ENCODE results near the gene GPD1. TPM values are rescaled to one million over a fixed set of nuclear protein-coding genes. Genes with fewer than 3 reads are reported as not detected.
"Not testable (repeated sequence)": the region's sequence is repeated elsewhere in the genome, so short reads cannot be mapped to it uniquely, and the experiment has no call there.

The GPD1 gene
- total and polyA plus RNA-seq, 9 of the 15 experiments (the other 6 are each of a cell fraction or from before 2014, with no cell fraction given): 0.13 to 1.00 (median 0.55) TPM

GRCh38 chr12:50154947-50155346 lies 51.1 kb downstream of the GPD1 start:
- POLR2A ChIA-PET: interaction anchor here (1.5 kb wide), 1 partner anchor 12 kb away, joined by 4 read pairs; the partner anchor contains the start of gene CERS5
- intact Hi-C loops (cut with micrococcal nuclease); H3K9ac ChIP-seq (ENCODE audit: insufficient read depth in 1 of 2, low read depth in 2 of 2, low read length in 2 of 2); H3K9me3 ChIP-seq (replicated peaks; ENCODE audit: control insufficient read depth, insufficient read depth, low read depth, low read length); ATAC-seq; BruUV-seq (replicated peaks); H3K4me2 ChIP-seq (ENCODE audit: insufficient read depth, low read length); H3K27me3 ChIP-seq (ENCODE audit: control insufficient read depth in 2 of 2, insufficient read depth in 2 of 2, low read length in 2 of 2); H4K20me1 ChIP-seq (replicated peaks; ENCODE audit: control insufficient read depth, insufficient read depth, low read length); CTCF ChIA-PET (ENCODE audit: low intra/inter-chr PET ratio); in situ Hi-C loops (cut with MboI); FAIRE-seq; H3K9me1 ChIP-seq (ENCODE audit: control insufficient read depth, insufficient read depth, low read length); DNase-seq (ENCODE audit: extremely low read depth in 1 of 4, low spot score in 3 of 4); H2AFZ ChIP-seq (ENCODE audit: low read depth, low read length); H3K4me3 ChIP-seq; H3K4me1 ChIP-seq (replicated peaks in 1 of 2; ENCODE audit: control insufficient read depth in 2 of 2, insufficient read depth in 2 of 2, low read length in 2 of 2); H3K79me2 ChIP-seq (ENCODE audit: control insufficient read depth, insufficient read depth, low read length); H3K27ac ChIP-seq (ENCODE audit: extremely low read depth, low read depth, low read length); H3K36me3 ChIP-seq (ENCODE audit: control insufficient read depth, insufficient read depth, low read length): not testable (repeated sequence)
- 0 out of 2 replicates have a peak, but pooled peaks have one; percentile 11 for TF ChIP-seq MAFG (tag; conservative IDR thresholded peaks at IDR 0.05)
- peak; percentile 79 for TF ChIP-seq ZNF316 (IDR thresholded peaks at IDR 0.05)
- TF ChIP-seq C11orf30 (IDR thresholded peaks at IDR 0.05; ENCODE audit: low read depth): peak; percentile 58
- 81% methylated on average over 5 of the region's 5 CpGs for WGBS (ENCODE audit: insufficient coverage, low coverage, missing lambda C conversion rate)

GRCh38 chr12:50156641-50157040 lies 52.8 kb downstream of the GPD1 start:
- no peak for FAIRE-seq
- POLR2A ChIA-PET: interaction anchor here (0.6 to 1.4 kb wide), 4 partner anchors 11 to 1017 kb away, joined by 3 to 4 read pairs (median 3); partner anchors contain the start of genes CERS5 and COX14
- no peak for TF ChIP-seq ZBTB11 (CRISPR knock-in tag; IDR thresholded peaks at IDR 0.05)
- no peak for TF ChIP-seq HBP1 (CRISPR knock-in tag; IDR thresholded peaks at IDR 0.05)
- TF ChIP-seq ZFP91 (CRISPR knock-in tag; IDR thresholded peaks at IDR 0.05): no peak
- TF ChIP-seq CREM (IDR thresholded peaks at IDR 0.05; ENCODE audit: low read depth): no peak
- no peak for TF ChIP-seq RHOXF2B (CRISPR knock-in tag; conservative IDR thresholded peaks at IDR 0.05)
- TF ChIP-seq FOXP1 (CRISPR knock-in tag; IDR thresholded peaks at IDR 0.05): no peak

More at GRCh38 chr12:50156641-50157040, 52.8 kb downstream of the GPD1 start:
- Histone ChIP-seq H3K9me3 (replicated peaks; ENCODE audit: control insufficient read depth, insufficient read depth, low read depth, low read length) (no peaks in the 10 kb centered on the region), H3K36me3 (ENCODE audit: control insufficient read depth, insufficient read depth, low read length) (no peaks in the 10 kb centered on the region; the same call in 2 of the 3 replicates), H2AFZ (ENCODE audit: low read depth, low read length) (no peak overlapping the region), H4K20me1 (replicated peaks; ENCODE audit: control insufficient read depth, insufficient read depth, low read length) (no peaks in the 10 kb centered on the region), H3K79me2 (ENCODE audit: control insufficient read depth, insufficient read depth, low read length) (peaks cover 9% of the 10 kb centered on the region; the same call in 2 of the 3 replicates), H3K9me1 (ENCODE audit: control insufficient read depth, insufficient read depth, low read length) (no peaks in the 10 kb centered on the region), H3K4me3 (no peak overlapping the region), H3K4me2 (ENCODE audit: insufficient read depth, low read length) (no peak overlapping the region), H3K27ac (ENCODE audit: extremely low read depth, low read depth, low read length) (no peak overlapping the region), H3K9ac (ENCODE audit: insufficient read depth in 1 of 2, low read depth in 2 of 2, low read length in 2 of 2) (no peak overlapping the region), H3K4me1 (replicated peaks in 1 of 2; ENCODE audit: control insufficient read depth in 2 of 2, insufficient read depth in 2 of 2, low read length in 2 of 2) (peaks cover 0 to 2% of the 10 kb centered on the region in 2 experiments; a peak in 2 of 5 replicates), H3K27me3 (ENCODE audit: control insufficient read depth in 2 of 2, insufficient read depth in 2 of 2, low read length in 2 of 2) (no peaks in the 10 kb centered on the region)
- in situ Hi-C loops (cut with MboI) (no loop called here), intact Hi-C loops (cut with micrococcal nuclease) (no loop called here)
- no TSS peak for BruUV-seq (replicated peaks)
- DNase-seq (ENCODE audit: extremely low read depth in 1 of 4, low spot score in 3 of 4) (no peak), ATAC-seq (no peak)
- CTCF ChIA-PET (ENCODE audit: low intra/inter-chr PET ratio): no interaction called here
